Suprapubic skin (tissue), 4 donors: ENCODE results near the gene UCP3. TPM values are rescaled to one million over a fixed set of nuclear protein-coding genes. Genes with fewer than 3 reads are reported as not detected.

Experiments used
- DNase-seq, 2 donors: peaks; one replicate each; pipeline ENCODE4 v3.0.0-alpha.2; 2019; ENCODE audit warnings: low spot score in 2 of 2
- H3K27ac ChIP-seq: fragments of 200-600 bp; sonication (generic); one replicate; pipeline ENCODE4 v1.5.1; 2019
- H3K27me3 ChIP-seq: fragments of 200-600 bp; sonication (generic); one replicate; pipeline ENCODE4 v1.5.1; 2019
- H3K36me3 ChIP-seq: fragments of 200-600 bp; sonication (generic); one replicate; pipeline ENCODE4 v1.5.1; 2019
- H3K4me1 ChIP-seq: fragments of 200-600 bp; sonication (generic); one replicate; pipeline ENCODE4 v1.5.1; 2019
- H3K4me3 ChIP-seq: fragments of 200-600 bp; sonication (generic); one replicate; pipeline ENCODE4 v1.5.1; 2019; ENCODE audit warnings: mild to moderate bottlenecking
- H3K9me3 ChIP-seq: fragments of 200-600 bp; sonication (generic); one replicate; pipeline ENCODE4 v1.5.1; 2019
- CTCF ChIP-seq, 2 donors: fragments of 200-600 bp in 1 of 2; fragments of 450-650 bp in 1 of 2; sonication (generic) in 1 of 2; IDR thresholded peaks; one replicate each; pipeline ENCODE4 v1.5.1; 2016 to 2019; ENCODE audit warnings: antibody characterized with exemption in 2 of 2, mild to moderate bottlenecking in 1 of 2, moderate library complexity in 1 of 2
- EP300 ChIP-seq: sonication (generic); formaldehyde crosslinking; IDR thresholded peaks from one replicate; pipeline ENCODE4 v1.6.1; 2017; ENCODE audit warnings: antibody characterized with exemption
- POLR2A ChIP-seq, 2 donors: fragments of 450-650 bp; IDR thresholded peaks; one replicate each; pipeline ENCODE4 v1.6.1; 2017; ENCODE audit warnings: antibody characterized with exemption in 2 of 2, mild to moderate bottlenecking in 2 of 2, moderate library complexity in 2 of 2
- POLR2AphosphoS5 ChIP-seq, 3 donors: sonication (generic); formaldehyde crosslinking; IDR thresholded peaks; one replicate each; pipeline ENCODE4 v1.6.1; 2017; ENCODE audit warnings: antibody characterized with exemption in 3 of 3
- WGBS: methylation state at CpG from one replicate; pipeline ENCODE4 v1.1.5; 2018; 5-methylcytosine and 5-hydroxymethylcytosine counted together
- total RNA-seq, 4 donors: library from RNA; depleted of rRNA; stranded (reverse); fragments of >200 nt; gene quantifications; one replicate each; pipeline ENCODE4 v1.1.0, GENCODE V29; 2016

The UCP3 gene
- total RNA-seq, 4 donors from 2014 or later = 2.3 to 6.6 (median 3.9) TPM

GRCh38 chr11:73982595-73982989 is 26.3 kb downstream of the UCP3 start, which contains the start of gene UCP2:
Gene UCP2 (minus strand): TSS chr11:73982843. CDS start chr11:73978378, 4,465 bp downstream.
- H3K27ac ChIP-seq = peak within 1 kb of the TSS; percentile 79
- peak; percentile 89 to 90 for DNase-seq
- peak within 1 kb of the TSS; percentile 58 for H3K4me3 ChIP-seq
- no peaks in the 10 kb centered on the region for H3K27me3 ChIP-seq
- WGBS = 6% methylated on average over 24 of the region's 43 CpGs
- peaks cover 2% of the 10 kb centered on the region for H3K36me3 ChIP-seq
- no peaks in the 10 kb centered on the region for H3K9me3 ChIP-seq
- peaks cover 38% of the 10 kb centered on the region for H3K4me1 ChIP-seq
- no peak for TF ChIP-seq CTCF (IDR thresholded peaks at IDR 0.05)
- no peak for TF ChIP-seq POLR2A (IDR thresholded peaks at IDR 0.05)
- TF ChIP-seq POLR2AphosphoS5 (IDR thresholded peaks at IDR 0.05) = no peak
- TF ChIP-seq EP300 = no peak

GRCh38 chr11:73981051-73981805 is 27.7 kb downstream of the UCP3 start:
- no peak for DNase-seq
- TF ChIP-seq EP300 (no peak), POLR2AphosphoS5 (IDR thresholded peaks at IDR 0.05) (no peak), POLR2A (IDR thresholded peaks at IDR 0.05) (no peak), CTCF (IDR thresholded peaks at IDR 0.05) (no peak)
- WGBS = 76% methylated on average over 13 of the region's 13 CpGs
- Histone ChIP-seq H3K4me3 (peak overlapping the region; percentile 58), H3K4me1 (peaks cover 38% of the 10 kb centered on the region), H3K9me3 (no peaks in the 10 kb centered on the region), H3K27me3 (no peaks in the 10 kb centered on the region), H3K27ac (peak overlapping the region; percentile 79), H3K36me3 (peaks cover 3% of the 10 kb centered on the region)

- H3K4me1 ChIP-seq = peaks cover 38% of the 10 kb centered on the region
- no peak overlapping the region for H3K27ac ChIP-seq
- TF ChIP-seq EP300 = no peak
- TF ChIP-seq POLR2A (IDR thresholded peaks at IDR 0.05) = peak in 1 of 2 donors; percentile 23
- WGBS = 67% methylated on average over 6 of the region's 6 CpGs
- H3K36me3 ChIP-seq = peaks cover 6% of the 10 kb centered on the region
- DNase-seq = peak in 1 of 2 donors; percentile 75
- H3K27me3 ChIP-seq = no peaks in the 10 kb centered on the region
- H3K4me3 ChIP-seq = peak overlapping the region; percentile 58
- H3K9me3 ChIP-seq = no peaks in the 10 kb centered on the region
Observed at GRCh38 chr11:73980001-73980961, 28.6 kb downstream of the UCP3 start.

GRCh38 chr11:73978576-73979086 is 30.3 kb downstream of the UCP3 start:
- Histone ChIP-seq H3K27ac (no peak overlapping the region), H3K4me1 (peaks cover 40% of the 10 kb centered on the region), H3K27me3 (no peaks in the 10 kb centered on the region), H3K4me3 (no peak overlapping the region), H3K9me3 (no peaks in the 10 kb centered on the region), H3K36me3 (peaks cover 6% of the 10 kb centered on the region)
- TF ChIP-seq POLR2A (IDR thresholded peaks at IDR 0.05) (no peak), POLR2AphosphoS5 (IDR thresholded peaks at IDR 0.05) (no peak), CTCF (IDR thresholded peaks at IDR 0.05) (no peak), EP300 (no peak)
- 100% methylated on average over 1 of the region's 3 CpGs for WGBS
- no peak for DNase-seq

- Histone ChIP-seq H3K27ac (no peak overlapping the region), H3K36me3 (peaks cover 6% of the 10 kb centered on the region)
- DNase-seq = peak in 1 of 2 donors; percentile 23
Observed at GRCh38 chr11:73977856-73978519, 30.9 kb downstream of the UCP3 start.

More at GRCh38 chr11:73977856-73978519, 30.9 kb downstream of the UCP3 start:
- no peaks in the 10 kb centered on the region for H3K27me3 ChIP-seq
- 96% methylated on average over 18 of the region's 18 CpGs for WGBS
- H3K4me3 ChIP-seq = no peak overlapping the region
- no peaks in the 10 kb centered on the region for H3K9me3 ChIP-seq
- H3K4me1 ChIP-seq = peaks cover 42% of the 10 kb centered on the region
- TF ChIP-seq POLR2A (IDR thresholded peaks at IDR 0.05) (no peak), CTCF (IDR thresholded peaks at IDR 0.05) (no peak), POLR2AphosphoS5 (IDR thresholded peaks at IDR 0.05) (no peak), EP300 (no peak)
